ENCODE data around the gene POU2F1. TPM values are rescaled to one million over a fixed set of nuclear protein-coding genes. Genes with fewer than 3 reads are reported as not detected.

Gene POU2F1
- total and polyA plus RNA-seq, 2 experiments from 2014 or later, result 38.8 to 66.1 TPM

- no peak for TF ChIP-seq REST (IDR thresholded peaks at IDR 0.05; ENCODE audit: unreplicated experiment)
- TF ChIP-seq ZNF331 (CRISPR knock-in tag; IDR thresholded peaks at IDR 0.05; ENCODE audit: low read depth), result no peak
- no peak for TF ChIP-seq STAT1 (IDR thresholded peaks at IDR 0.05; ENCODE audit: unreplicated experiment)
- TF ChIP-seq ZNF114 (CRISPR knock-in tag; IDR thresholded peaks at IDR 0.05), result no peak
- TF ChIP-seq CREB1 (CRISPR knock-in tag; IDR thresholded peaks at IDR 0.05; ENCODE audit: low read depth), result no peak
- TF ChIP-seq ETS1 (IDR thresholded peaks at IDR 0.05), result no peak
- TF ChIP-seq CTCF (conservative IDR thresholded peaks at IDR 0.05; ENCODE audit: low read depth in 2 of 2), result no peak
- TF ChIP-seq ZNF462 (CRISPR knock-in tag; IDR thresholded peaks at IDR 0.05), result no peak
- TF ChIP-seq EZH2phosphoT487 (IDR thresholded peaks at IDR 0.05; ENCODE audit: unreplicated experiment), result no peak
- no peak for TF ChIP-seq EZH2 (IDR thresholded peaks at IDR 0.05; ENCODE audit: low read depth, unreplicated experiment)
- TF ChIP-seq JUNB (IDR thresholded peaks at IDR 0.05; ENCODE audit: unreplicated experiment), result no peak
- TF ChIP-seq NANOG (IDR thresholded peaks at IDR 0.05; ENCODE audit: borderline replicate concordance), result no peak
- TF ChIP-seq POLR2AphosphoS5 (IDR thresholded peaks at IDR 0.05; ENCODE audit: low read depth), result no peak
- no peaks in the 10 kb centered on the region for H3K36me3 ChIP-seq (ENCODE audit: insufficient read depth)
- H3K27ac ChIP-seq (ENCODE audit: low read depth), result no peak overlapping the region
- H3K79me2 ChIP-seq (replicated peaks; ENCODE audit: insufficient read depth), result no peaks in the 10 kb centered on the region
- Mint-ChIP-seq H3K27me3 (ENCODE audit: insufficient read depth, low read depth, poor library complexity) (peaks cover 10% of the 10 kb centered on the region), H3K4me3 (no peak overlapping the region), H3K9me3 (no peaks in the 10 kb centered on the region), H3K36me3 (ENCODE audit: low read depth) (no peaks in the 10 kb centered on the region), H3K4me1 (peaks cover 9% of the 10 kb centered on the region; the same call in 2 of the 3 replicates), H3K27ac (no peak overlapping the region)
- H3K4me2 ChIP-seq, result no peak overlapping the region
- no peak for ATAC-seq
- no peak overlapping the region for H2AFZ ChIP-seq
- no peak for DNase-seq (ENCODE audit: low spot score)
- H3K4me1 ChIP-seq (ENCODE audit: insufficient read depth), result 0 out of 2 replicates have a peak, but pooled peaks cover 9% of the 10 kb centered on the region
- H3K27me3 ChIP-seq (ENCODE audit: insufficient read depth), result peaks cover 26% of the 10 kb centered on the region
- H3K9me2 ChIP-seq (ENCODE audit: insufficient read depth), result no peaks in the 10 kb centered on the region
- no peaks in the 10 kb centered on the region for H4K20me1 ChIP-seq (replicated peaks; ENCODE audit: insufficient read depth)
- H3K4me3 ChIP-seq, result no peak overlapping the region
- H3F3A ChIP-seq (replicated peaks; ENCODE audit: low read depth), result no peaks in the 10 kb centered on the region; the same call in 1 of the 2 replicates
Measured at GRCh38 chr1:167450843-167451242, 230.2 kb downstream of the POU2F1 start.
